HG03342 (cell line): ENCODE results near the gene OTOS.

Experiments used
- ATAC-seq: cut with Tn5 transposase; IDR thresholded peaks from one replicate; pipeline ENCODE4 v1.9.1; 2021; ENCODE audit warnings: mild to moderate bottlenecking, moderate library complexity; ENCODE audit not compliant: unreplicated experiment

OTOS gene

GRCh38 chr2:240140511-240140910 lies at the start of gene OTOS:
Gene OTOS (minus strand): TSS chr2:240140658. CDS start chr2:240140326, 332 bp downstream.
- ATAC-seq: no peak

GRCh38 chr2:240189686-240190085 lies 49.2 kb upstream of the OTOS start:
- ATAC-seq: no peak

GRCh38 chr2:240187989-240188590 lies 47.6 kb upstream of the OTOS start:
- no peak for ATAC-seq

- ATAC-seq: no peak
Observed at GRCh38 chr2:240186191-240186725, 45.8 kb upstream of the OTOS start.

- ATAC-seq: no peak
Observed at GRCh38 chr2:240184656-240185055, 44.2 kb upstream of the OTOS start.

- ATAC-seq: no peak
Observed at GRCh38 chr2:240183875-240184590, 43.6 kb upstream of the OTOS start.

- no peak for ATAC-seq
Observed at GRCh38 chr2:240183006-240183874, 42.8 kb upstream of the OTOS start.

GRCh38 chr2:240182476-240182875 lies 42.0 kb upstream of the OTOS start:
- ATAC-seq: no peak

- no peak for ATAC-seq
Observed at GRCh38 chr2:240182001-240182400, 41.5 kb upstream of the OTOS start.

- no peak for ATAC-seq
Observed at GRCh38 chr2:240179941-240180666, 39.6 kb upstream of the OTOS start.

- no peak for ATAC-seq
Observed at GRCh38 chr2:240179186-240179815, 38.8 kb upstream of the OTOS start.

- ATAC-seq: no peak
Observed at GRCh38 chr2:240178564-240178963, 38.1 kb upstream of the OTOS start.

GRCh38 chr2:240174496-240174895 lies 34.0 kb upstream of the OTOS start:
- no peak for ATAC-seq

- ATAC-seq: no peak
Observed at GRCh38 chr2:240172071-240172895, 31.8 kb upstream of the OTOS start.

GRCh38 chr2:240170883-240171282 lies 30.4 kb upstream of the OTOS start:
- ATAC-seq: no peak

GRCh38 chr2:240170354-240170735 lies 29.9 kb upstream of the OTOS start:
- no peak for ATAC-seq

GRCh38 chr2:240169486-240170353 lies 29.3 kb upstream of the OTOS start:
- no peak for ATAC-seq

- no peak for ATAC-seq
Observed at GRCh38 chr2:240168546-240169361, 28.3 kb upstream of the OTOS start.
